Psoas muscle (tissue), 8 donors: ENCODE data around the gene SLC6A7. TPM values are rescaled to one million over a fixed set of nuclear protein-coding genes. Genes with fewer than 3 reads are reported as not detected.
A peak's percentile ranks its signal among the peaks of the same experiment; 100 is the strongest.

Experiments used
- ATAC-seq, 4 donors: fragments of 200-7000 bp; cut with Tn5 transposase; one replicate each; pipeline ENCODE4 v1.9.1; 2020; ENCODE audit warnings: moderate library complexity in 3 of 4, mild to moderate bottlenecking in 2 of 4
- DNase-seq, 2 donors: peaks; one replicate each; pipeline ENCODE4 v3.0.0-alpha.2; 2020
- H3K27ac ChIP-seq: fragments of 200-600 bp; one replicate; pipeline ENCODE4 v1.8.0; 2022
- H3K27me3 ChIP-seq, 3 donors: fragments of 200-600 bp in 1 of 3; one replicate each; pipeline versions ENCODE4 v1.6.1 to v1.8.0; 2013 to 2022; ENCODE audit warnings: low read length in 2 of 3, mild to moderate bottlenecking in 2 of 3, moderate library complexity in 1 of 3; ENCODE audit not compliant: insufficient read depth in 3 of 3
- H3K36me3 ChIP-seq, 2 donors: fragments of 200-600 bp in 1 of 2; one replicate each; pipeline versions ENCODE4 v1.6.1 to v1.8.0; 2013 to 2022; ENCODE audit warnings: low read depth in 1 of 2, mild to moderate bottlenecking in 1 of 2, moderate library complexity in 1 of 2; ENCODE audit not compliant: insufficient read depth in 1 of 2
- H3K4me1 ChIP-seq: fragments of 200-600 bp; one replicate; pipeline ENCODE4 v1.8.0; 2022
- H3K4me3 ChIP-seq: fragments of 200-600 bp; one replicate; pipeline ENCODE4 v1.8.0; 2022; ENCODE audit warnings: mild to moderate bottlenecking
- H3K9me3 ChIP-seq: fragments of 200-600 bp; one replicate; pipeline ENCODE4 v1.8.0; 2022
- WGBS, 3 donors: extraction: QIAGEN DNeasy Blood & Tissue Kit; methylation state at CpG; one replicate each; pipeline versions ENCODE4 v1.1.6 to v1.1.7; 2013; 5-methylcytosine and 5-hydroxymethylcytosine counted together
- intact Hi-C, 2 donors: fragments of 100-400 bp; cut with DNase I; formaldehyde crosslinking; loops; one replicate each; pipeline versions ENCODE4 v1.11.0 to v1.14.2; 2022
- long read RNA-seq, 2 donors: library from polyadenylated mRNA; unstranded; transcript quantifications; one replicate each; pipeline ENCODE4 v2.0.0, GENCODE V29; 2021
- polyA plus RNA-seq, 3 donors: library from polyadenylated mRNA; stranded (reverse); fragments of 200-250 nt; gene quantifications; one replicate each; pipeline ENCODE4 v1.2.3, GENCODE V29; 2013
- total RNA-seq, 4 donors: library from RNA; stranded (reverse); fragmentation: NEBNext Ultra II Directional in 2 of 4; extraction: Animal tissue kit (Norgen Biotek cat#: 25700) in 2 of 4; gene quantifications; one replicate each; pipeline versions ENCODE4 v1.2.1 to v1.2.4, GENCODE V29; 2021 to 2023
- TF ChIP-seq, protein P1 (sequence below): fragments of 200-600 bp; IDR thresholded peaks from one replicate; pipeline ENCODE4 v1.8.0; 2022; ENCODE audit warnings: antibody characterized with exemption
- donor health status: healthy with polysubstance abuse.
- donor health status: DM: no; HTN: no; CAD: no; lungs with moderate emphysema.
- donor health status: Bipolar disorder and iron deficiency.
- donor health status: healthy.
- donor health status: DM: yes; HTN: yes; CAD: no.
- donor health status: DM: no; HTN: no; CAD: no.
- donor health status: DM: no; HTN: no; CAD: no.
- donor health status: DM: yes; HTN: yes; CAD: no.

SLC6A7 gene
- not detected for total RNA-seq
- not detected for polyA plus RNA-seq
- long read RNA-seq, donor 1, partial matches to known transcripts: 0 of 12 reads
- long read RNA-seq, donor 1, other reads (novel, unspliced or antisense): 12 of 12 reads
- long read RNA-seq, donor 2, partial matches to known transcripts: 0 of 37 reads
- long read RNA-seq, donor 2, other reads (novel, unspliced or antisense): 37 of 37 reads

- WGBS, 3 donors: 7 to 10% (median 7%) methylated on average over 48 to 58 of the region's 58 CpGs
- Histone ChIP-seq H3K36me3 (no peaks in the 10 kb centered on the region), H3K27me3 (peaks cover 0 to 7% (median 0%) of the 10 kb centered on the region in 3 donors), H3K4me1 (peaks cover 14% of the 10 kb centered on the region), H3K9me3 (no peaks in the 10 kb centered on the region), H3K27ac (no peak within 1 kb of the TSS), H3K4me3 (peak within 1 kb of the TSS; percentile 45)
- no peak for DNase-seq
- ATAC-seq: peak in 3 of 4 donors; percentile 40 to 56 (median 45)
- TF ChIP-seq, protein P1, sequence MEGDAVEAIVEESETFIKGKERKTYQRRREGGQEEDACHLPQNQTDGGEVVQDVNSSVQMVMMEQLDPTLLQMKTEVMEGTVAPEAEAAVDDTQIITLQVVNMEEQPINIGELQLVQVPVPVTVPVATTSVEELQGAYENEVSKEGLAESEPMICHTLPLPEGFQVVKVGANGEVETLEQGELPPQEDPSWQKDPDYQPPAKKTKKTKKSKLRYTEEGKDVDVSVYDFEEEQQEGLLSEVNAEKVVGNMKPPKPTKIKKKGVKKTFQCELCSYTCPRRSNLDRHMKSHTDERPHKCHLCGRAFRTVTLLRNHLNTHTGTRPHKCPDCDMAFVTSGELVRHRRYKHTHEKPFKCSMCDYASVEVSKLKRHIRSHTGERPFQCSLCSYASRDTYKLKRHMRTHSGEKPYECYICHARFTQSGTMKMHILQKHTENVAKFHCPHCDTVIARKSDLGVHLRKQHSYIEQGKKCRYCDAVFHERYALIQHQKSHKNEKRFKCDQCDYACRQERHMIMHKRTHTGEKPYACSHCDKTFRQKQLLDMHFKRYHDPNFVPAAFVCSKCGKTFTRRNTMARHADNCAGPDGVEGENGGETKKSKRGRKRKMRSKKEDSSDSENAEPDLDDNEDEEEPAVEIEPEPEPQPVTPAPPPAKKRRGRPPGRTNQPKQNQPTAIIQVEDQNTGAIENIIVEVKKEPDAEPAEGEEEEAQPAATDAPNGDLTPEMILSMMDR: no peak
- intact Hi-C loops: no loop called here
Observed at GRCh38 chr5:150189728-150190502, at the start of gene SLC6A7. Gene SLC6A7 (plus strand): TSS chr5:150190062. CDS start chr5:150190328, 266 bp downstream.

- H3K27ac ChIP-seq: peak overlapping the region; percentile 71
- peaks cover 10% of the 10 kb centered on the region for H3K4me1 ChIP-seq
- TF ChIP-seq, protein P1: no peak
- H3K27me3 ChIP-seq: no peaks in the 10 kb centered on the region
- intact Hi-C loops: no loop called here
- WGBS, 3 donors: 72 to 75% (median 73%) methylated on average over 11 of the region's 11 CpGs
- no peak for ATAC-seq
- no peak overlapping the region for H3K4me3 ChIP-seq
- DNase-seq: no peak
- no peaks in the 10 kb centered on the region for H3K9me3 ChIP-seq
- no peaks in the 10 kb centered on the region for H3K36me3 ChIP-seq
Observed at GRCh38 chr5:150140830-150141229, 49.0 kb upstream of the SLC6A7 start.

GRCh38 chr5:150141544-150142184 is 48.2 kb upstream of the SLC6A7 start:
- ATAC-seq (no peak), DNase-seq (no peak)
- Histone ChIP-seq H3K4me3 (no peak overlapping the region), H3K4me1 (peaks cover 10% of the 10 kb centered on the region), H3K27ac (peak overlapping the region; percentile 71), H3K9me3 (no peaks in the 10 kb centered on the region), H3K36me3 (no peaks in the 10 kb centered on the region), H3K27me3 (no peaks in the 10 kb centered on the region)
- 77 to 81% (median 80%) methylated on average over 9 of the region's 9 CpGs for WGBS, 3 donors
- intact Hi-C loops: no loop called here
- TF ChIP-seq, protein P1: no peak

GRCh38 chr5:150142185-150142958 is 47.5 kb upstream of the SLC6A7 start:
- Histone ChIP-seq H3K27ac (peak overlapping the region; percentile 71), H3K36me3 (no peaks in the 10 kb centered on the region), H3K27me3 (no peaks in the 10 kb centered on the region), H3K4me3 (peak overlapping the region; percentile 38), H3K9me3 (no peaks in the 10 kb centered on the region), H3K4me1 (peaks cover 10% of the 10 kb centered on the region)
- 73 to 82% (median 78%) methylated on average over 14 of the region's 14 CpGs for WGBS, 3 donors
- DNase-seq (no peak), ATAC-seq (no peak)
- intact Hi-C loops: no loop called here
- TF ChIP-seq, protein P1: no peak
